ENCODE results near the gene SNX32.

The SNX32 gene

GRCh38 chr11:65833297-65834030 is at the start of gene SNX32:
Gene SNX32, plus strand, starts transcription at chr11:65833963. Its CDS starts 103 bp downstream, at chr11:65834066.
- DNase-seq (ENCODE audit: low spot score), result no peak

GRCh38 chr11:65785319-65786007 is 48.3 kb upstream of the SNX32 start:
- no peak for DNase-seq (ENCODE audit: low spot score)

- no peak for DNase-seq (ENCODE audit: low spot score)
Observed at GRCh38 chr11:65786008-65786785, 47.6 kb upstream of the SNX32 start.

GRCh38 chr11:65786786-65787636 is 46.8 kb upstream of the SNX32 start, which contains the start of gene OVOL1:
Gene OVOL1, plus strand, starts transcription at chr11:65787063. Its CDS starts 311 bp downstream, at chr11:65787374.
- no peak for DNase-seq (ENCODE audit: low spot score)

- DNase-seq (ENCODE audit: low spot score), result no peak
Observed at GRCh38 chr11:65787649-65788622, 45.8 kb upstream of the SNX32 start.

- no peak for DNase-seq (ENCODE audit: low spot score)
Observed at GRCh38 chr11:65788821-65789220, 44.9 kb upstream of the SNX32 start.

- DNase-seq (ENCODE audit: low spot score), result no peak
Observed at GRCh38 chr11:65789230-65790103, 44.3 kb upstream of the SNX32 start.

- no peak for DNase-seq (ENCODE audit: low spot score)
Observed at GRCh38 chr11:65790104-65790901, 43.5 kb upstream of the SNX32 start.

GRCh38 chr11:65790902-65791650 is 42.7 kb upstream of the SNX32 start:
- DNase-seq (ENCODE audit: low spot score), result no peak

GRCh38 chr11:65791719-65792213 is 42.0 kb upstream of the SNX32 start:
- DNase-seq (ENCODE audit: low spot score), result no peak

GRCh38 chr11:65792456-65792855 is 41.3 kb upstream of the SNX32 start:
- DNase-seq (ENCODE audit: low spot score), result no peak

- DNase-seq (ENCODE audit: low spot score), result no peak
Observed at GRCh38 chr11:65793144-65793581, 40.6 kb upstream of the SNX32 start.

GRCh38 chr11:65793625-65794400 is 40.0 kb upstream of the SNX32 start:
- DNase-seq (ENCODE audit: low spot score), result no peak

- DNase-seq (ENCODE audit: low spot score), result no peak
Observed at GRCh38 chr11:65794570-65795510, 38.9 kb upstream of the SNX32 start.

- no peak for DNase-seq (ENCODE audit: low spot score)
Observed at GRCh38 chr11:65796726-65797601, 36.8 kb upstream of the SNX32 start.
